Gastroesophageal sphincter (tissue), 4 donors: Measurements from ENCODE around the gene RGP1. TPM values are rescaled to one million over a fixed set of nuclear protein-coding genes. Genes with fewer than 3 reads are reported as not detected.

Source experiments
- ATAC-seq: fragments of 150-250 bp; one replicate; pipeline ENCODE4 v1.9.1; 2016; ENCODE audit warnings: mild to moderate bottlenecking, moderate library complexity
- H3K27ac ChIP-seq, 4 donors: fragments of 200-600 bp; sonication (generic) in 3 of 4; 1 replicate in 3 of 4; 2 replicates in 1 of 4; pipeline ENCODE4 v1.5.1; 2016 to 2019
- H3K27me3 ChIP-seq: fragments of 200-600 bp; sonication (generic); one replicate; pipeline ENCODE4 v1.5.1; 2019
- H3K36me3 ChIP-seq, 2 donors: fragments of 200-600 bp; sonication (generic); one replicate each; pipeline ENCODE4 v1.5.1; 2019; ENCODE audit warnings: control low read depth in 1 of 2
- H3K4me1 ChIP-seq, 3 donors: fragments of 200-600 bp; sonication (generic); 1 replicate in 2 of 3; 2 replicates in 1 of 3; pipeline ENCODE4 v1.5.1; 2016 to 2019; ENCODE audit warnings: control low read depth in 2 of 3
- H3K4me3 ChIP-seq, 2 donors: fragments of 200-600 bp; sonication (generic); one replicate each; pipeline ENCODE4 v1.5.1; 2019; ENCODE audit warnings: mild to moderate bottlenecking in 1 of 2, moderate library complexity in 1 of 2
- H3K9me3 ChIP-seq, 3 donors: fragments of 200-600 bp; sonication (generic); one replicate each; pipeline ENCODE4 v1.5.1; 2017 to 2019; ENCODE audit warnings: control low read depth in 2 of 3
- CTCF ChIP-seq, 4 experiments: fragments of 200-600 bp in 2 of 4; fragments of 450-650 bp in 2 of 4; sonication (generic) in 1 of 4; IDR thresholded peaks; one replicate each; pipeline ENCODE4 v1.5.1; 2017 to 2019; ENCODE audit warnings: antibody characterized with exemption in 4 of 4, mild to moderate bottlenecking in 2 of 4, moderate library complexity in 2 of 4
- EP300 ChIP-seq: sonication (generic); formaldehyde crosslinking; IDR thresholded peaks from one replicate; pipeline ENCODE4 v1.6.1; 2017; ENCODE audit warnings: antibody characterized with exemption, mild to moderate bottlenecking
- POLR2A ChIP-seq, 2 donors: fragments of 450-650 bp; IDR thresholded peaks; one replicate each; pipeline ENCODE4 v1.6.1; 2017; ENCODE audit warnings: antibody characterized with exemption in 2 of 2, mild to moderate bottlenecking in 2 of 2, moderate library complexity in 1 of 2
- POLR2AphosphoS5 ChIP-seq: sonication (generic); formaldehyde crosslinking; IDR thresholded peaks from one replicate; pipeline ENCODE4 v1.6.1; 2017; ENCODE audit warnings: antibody characterized with exemption
- WGBS, 2 donors: methylation state at CpG; one replicate each; pipeline ENCODE4 v1.1.5; 2018; ENCODE audit warnings: low coverage in 1 of 2; 5-methylcytosine and 5-hydroxymethylcytosine counted together
- total RNA-seq, 4 donors: library from RNA; depleted of rRNA; stranded (reverse); fragments of >200 nt; gene quantifications; one replicate each; pipeline ENCODE4 v1.1.0, GENCODE V29; 2016

RGP1 gene
- total RNA-seq, 4 donors from 2014 or later: 19.7 to 34.4 (median 23.4) TPM

- Histone ChIP-seq H3K4me3 (no peak overlapping the region), H3K27me3 (no peaks in the 10 kb centered on the region), H3K9me3 (no peaks in the 10 kb centered on the region), H3K27ac (peak overlapping the region in 1 of 4 donors; percentile 59), H3K36me3 (peaks cover 0 to 84% of the 10 kb centered on the region in 2 donors), H3K4me1 (peaks cover 0 to 34% (median 8%) of the 10 kb centered on the region in 3 donors)
- WGBS, 2 donors: 14 to 17% methylated on average over 1 of the region's 7 CpGs
- no peak for ATAC-seq
- no peak for TF ChIP-seq CTCF (IDR thresholded peaks at IDR 0.05)
- TF ChIP-seq POLR2A (IDR thresholded peaks at IDR 0.05): no peak
- TF ChIP-seq EP300: no peak
- TF ChIP-seq POLR2AphosphoS5: no peak
Observed at GRCh38 chr9:35737143-35737542, 11.9 kb upstream of the RGP1 start.

GRCh38 chr9:35738186-35738585, 10.9 kb upstream of the RGP1 start:
- ATAC-seq: no peak
- Histone ChIP-seq H3K9me3 (no peaks in the 10 kb centered on the region), H3K27ac (no peak overlapping the region), H3K4me3 (no peak overlapping the region), H3K4me1 (peaks cover 0 to 37% (median 5%) of the 10 kb centered on the region in 3 donors), H3K27me3 (no peaks in the 10 kb centered on the region), H3K36me3 (peaks cover 0 to 94% of the 10 kb centered on the region in 2 donors)
- 65% methylated on average over 2 of the region's 4 CpGs; no CpG with 5 or more reads in 1 of the 2 donors for WGBS, 2 donors
- TF ChIP-seq POLR2AphosphoS5: no peak
- TF ChIP-seq EP300: no peak
- TF ChIP-seq CTCF (IDR thresholded peaks at IDR 0.05): no peak
- TF ChIP-seq POLR2A (IDR thresholded peaks at IDR 0.05): no peak

- no peak for ATAC-seq
- Histone ChIP-seq H3K9me3 (no peaks in the 10 kb centered on the region), H3K36me3 (peaks cover 0 to 100% of the 10 kb centered on the region in 2 donors), H3K4me1 (peaks cover 0 to 37% (median 0%) of the 10 kb centered on the region in 3 donors), H3K27ac (peak overlapping the region in 2 of 4 donors; percentile 8 to 45), H3K4me3 (no peak overlapping the region), H3K27me3 (no peaks in the 10 kb centered on the region)
- 74 to 83% methylated on average over 3 to 4 of the region's 7 CpGs for WGBS, 2 donors
- TF ChIP-seq POLR2AphosphoS5 (no peak), POLR2A (IDR thresholded peaks at IDR 0.05) (no peak)
Observed at GRCh38 chr9:35738924-35739323, 10.2 kb upstream of the RGP1 start.

GRCh38 chr9:35740243-35740642, 8.8 kb upstream of the RGP1 start:
- no peak for TF ChIP-seq POLR2AphosphoS5
- TF ChIP-seq EP300: no peak
- TF ChIP-seq POLR2A (IDR thresholded peaks at IDR 0.05): no peak
- no peak for TF ChIP-seq CTCF (IDR thresholded peaks at IDR 0.05)
- H3K9me3 ChIP-seq: no peaks in the 10 kb centered on the region
- H3K36me3 ChIP-seq: peaks cover 0 to 99% of the 10 kb centered on the region in 2 donors
- ATAC-seq: no peak
- peaks cover 0 to 43% (median 0%) of the 10 kb centered on the region in 3 donors for H3K4me1 ChIP-seq
- peak overlapping the region in 3 of 4 donors; percentile 3 to 45 (median 8) for H3K27ac ChIP-seq
- 92% methylated on average over 4 of the region's 6 CpGs; no CpG with 5 or more reads in 1 of the 2 donors for WGBS, 2 donors
- no peaks in the 10 kb centered on the region for H3K27me3 ChIP-seq
- no peak overlapping the region for H3K4me3 ChIP-seq

- no peak for ATAC-seq
- 63 to 68% methylated on average over 2 to 7 of the region's 7 CpGs for whole genome bisulfite sequencing, 2 donors
Observed at GRCh38 chr9:35741740-35742139, 7.3 kb upstream of the RGP1 start.

More at GRCh38 chr9:35741740-35742139, 7.3 kb upstream of the RGP1 start:
- TF ChIP-seq POLR2A (IDR thresholded peaks at IDR 0.05): no peak
- TF ChIP-seq CTCF (IDR thresholded peaks at IDR 0.05): no peak
- no peak for TF ChIP-seq POLR2AphosphoS5
- no peak for TF ChIP-seq EP300
- Histone ChIP-seq H3K4me1 (peaks cover 0 to 47% (median 13%) of the 10 kb centered on the region in 3 donors), H3K9me3 (no peaks in the 10 kb centered on the region), H3K27ac (peak overlapping the region in 2 of 4 donors; percentile 8 to 12), H3K4me3 (no peak overlapping the region), H3K36me3 (peaks cover 0 to 84% of the 10 kb centered on the region in 2 donors), H3K27me3 (no peaks in the 10 kb centered on the region)
